Measurements from ENCODE around the gene CLK4. TPM values are rescaled to one million over a fixed set of nuclear protein-coding genes. Genes with fewer than 3 reads are reported as not detected.
A peak's percentile ranks its signal among the peaks of the same experiment; 100 is the strongest.

CLK4 gene
- total RNA-seq, 1 donor from 2014 or later = 42.6 TPM

GRCh38 chr5:178671602-178672144, 44.8 kb upstream of the CLK4 start:
- H3K27me3 Mint-ChIP-seq = peaks cover 11% of the 10 kb centered on the region

GRCh38 chr5:178670351-178670885, 43.6 kb upstream of the CLK4 start:
- Mint-ChIP-seq H3K4me3 (no peak overlapping the region), H3K9me3 (peaks cover 4% of the 10 kb centered on the region), H3K36me3 (peaks cover 4% of the 10 kb centered on the region)

More at GRCh38 chr5:178671602-178672144, 44.8 kb upstream of the CLK4 start:
- H3K36me3 Mint-ChIP-seq = peaks cover 4% of the 10 kb centered on the region
- H3K27ac Mint-ChIP-seq = no peak overlapping the region
- DNase-seq (ENCODE audit: extremely low spot score, unreplicated experiment) = no peak
- peaks cover 21% of the 10 kb centered on the region for H3K4me1 Mint-ChIP-seq (ENCODE audit: unreplicated experiment)
- peaks cover 4% of the 10 kb centered on the region for H3K9me3 Mint-ChIP-seq
- H3K4me3 Mint-ChIP-seq = no peak overlapping the region
- no peak for TF ChIP-seq CTCF (conservative IDR thresholded peaks at IDR 0.05)

GRCh38 chr5:178668579-178668978, 41.7 kb upstream of the CLK4 start:
- Mint-ChIP-seq H3K36me3 (peaks cover 4% of the 10 kb centered on the region), H3K9me3 (peaks cover 4% of the 10 kb centered on the region), H3K27me3 (peaks cover 14% of the 10 kb centered on the region), H3K4me3 (no peak overlapping the region), H3K4me1 (ENCODE audit: unreplicated experiment) (peaks cover 21% of the 10 kb centered on the region), H3K27ac (no peak overlapping the region)
- no peak for TF ChIP-seq CTCF (conservative IDR thresholded peaks at IDR 0.05)
- DNase-seq (ENCODE audit: extremely low spot score, unreplicated experiment) = no peak

More at GRCh38 chr5:178670351-178670885, 43.6 kb upstream of the CLK4 start:
- H3K27ac Mint-ChIP-seq = no peak overlapping the region
- DNase-seq (ENCODE audit: extremely low spot score, unreplicated experiment) = no peak
- no peak for TF ChIP-seq CTCF (conservative IDR thresholded peaks at IDR 0.05)
- H3K4me1 Mint-ChIP-seq (ENCODE audit: unreplicated experiment) = peaks cover 21% of the 10 kb centered on the region
- H3K27me3 Mint-ChIP-seq = peaks cover 11% of the 10 kb centered on the region

- no peak for TF ChIP-seq CTCF (conservative IDR thresholded peaks at IDR 0.05)
- peak overlapping the region; percentile 77 for H3K27ac Mint-ChIP-seq
- peaks cover 21% of the 10 kb centered on the region for H3K4me1 Mint-ChIP-seq (ENCODE audit: unreplicated experiment)
- peaks cover 14% of the 10 kb centered on the region for H3K27me3 Mint-ChIP-seq
- DNase-seq (ENCODE audit: extremely low spot score, unreplicated experiment) = no peak
- peaks cover 4% of the 10 kb centered on the region for H3K36me3 Mint-ChIP-seq
- peak overlapping the region; percentile 3 for H3K4me3 Mint-ChIP-seq
- H3K9me3 Mint-ChIP-seq = peaks cover 4% of the 10 kb centered on the region
Observed at GRCh38 chr5:178667688-178668087, 40.8 kb upstream of the CLK4 start.

GRCh38 chr5:178667101-178667500, 40.3 kb upstream of the CLK4 start:
- peaks cover 14% of the 10 kb centered on the region for H3K27me3 Mint-ChIP-seq
- peaks cover 4% of the 10 kb centered on the region for H3K9me3 Mint-ChIP-seq
- peaks cover 4% of the 10 kb centered on the region for H3K36me3 Mint-ChIP-seq
- no peak for DNase-seq (ENCODE audit: extremely low spot score, unreplicated experiment)
- peak overlapping the region; percentile 77 for H3K27ac Mint-ChIP-seq
- TF ChIP-seq CTCF (conservative IDR thresholded peaks at IDR 0.05) = no peak
- H3K4me1 Mint-ChIP-seq (ENCODE audit: unreplicated experiment) = peaks cover 21% of the 10 kb centered on the region
- peak overlapping the region; percentile 3 for H3K4me3 Mint-ChIP-seq
